AG10803 (cell line): ENCODE measurements around the gene AVPR2.

Experiments used
- DNase-seq: peaks from one replicate; pipeline ENCODE4 v3.0.0; 2010; ENCODE audit warnings: low read depth
- H3K4me3 ChIP-seq: 2 replicates; pipeline ENCODE4 v1.5.1; 2011; ENCODE audit warnings: mild to moderate bottlenecking, low read length, control low read depth
- CTCF ChIP-seq: conservative IDR thresholded peaks from 2 replicates; pipeline ENCODE4 v1.5.1; 2011; ENCODE audit warnings: mild to moderate bottlenecking, low read length, control low read depth, inconsistent platforms

The AVPR2 gene

GRCh38 chrX:153922932-153923857 lies 18.7 kb downstream of the AVPR2 start:
- peak; percentile 61 for TF ChIP-seq CTCF
- no peak overlapping the region for H3K4me3 ChIP-seq
- DNase-seq, result peak; percentile 46

- H3K4me3 ChIP-seq, result no peak overlapping the region
- no peak; the same call in none of the 2 replicates for TF ChIP-seq CTCF
- DNase-seq, result peak; percentile 49
Measured at GRCh38 chrX:153924149-153924861, 19.8 kb downstream of the AVPR2 start.

GRCh38 chrX:153925387-153925738 lies 20.9 kb downstream of the AVPR2 start:
- no peak for DNase-seq
- no peak overlapping the region for H3K4me3 ChIP-seq
- TF ChIP-seq CTCF, result no peak

GRCh38 chrX:153925739-153926551 lies 21.5 kb downstream of the AVPR2 start, which contains the start of gene ARHGAP4:
TSS of gene ARHGAP4 (minus strand) at chrX:153926264. CDS start at chrX:153926202, 62 bp downstream.
- H3K4me3 ChIP-seq, result peak within 1 kb of the TSS; percentile 70
- DNase-seq, result no peak
- no peak for TF ChIP-seq CTCF

DNA sequence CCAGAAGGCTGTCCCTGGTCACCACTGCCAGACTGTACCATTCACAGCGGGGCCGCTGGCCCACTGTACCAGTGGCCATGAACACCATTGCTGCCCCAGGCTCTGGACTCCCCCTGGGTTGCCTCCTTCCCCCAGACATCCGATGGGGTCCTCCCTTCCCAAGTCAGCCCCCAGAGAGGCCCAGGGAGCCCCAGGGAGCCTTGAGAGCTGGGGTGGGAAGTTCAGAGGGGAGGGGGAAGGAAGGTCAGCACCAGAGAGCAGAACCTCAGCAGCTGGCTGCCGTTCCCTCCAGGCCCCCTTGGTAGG lies 22.0 kb downstream of the AVPR2 start:
- no peak overlapping the region; the same call in 1 of the 2 replicates for H3K4me3 ChIP-seq
- DNase-seq, result no peak
- TF ChIP-seq CTCF, result no peak

DNA sequence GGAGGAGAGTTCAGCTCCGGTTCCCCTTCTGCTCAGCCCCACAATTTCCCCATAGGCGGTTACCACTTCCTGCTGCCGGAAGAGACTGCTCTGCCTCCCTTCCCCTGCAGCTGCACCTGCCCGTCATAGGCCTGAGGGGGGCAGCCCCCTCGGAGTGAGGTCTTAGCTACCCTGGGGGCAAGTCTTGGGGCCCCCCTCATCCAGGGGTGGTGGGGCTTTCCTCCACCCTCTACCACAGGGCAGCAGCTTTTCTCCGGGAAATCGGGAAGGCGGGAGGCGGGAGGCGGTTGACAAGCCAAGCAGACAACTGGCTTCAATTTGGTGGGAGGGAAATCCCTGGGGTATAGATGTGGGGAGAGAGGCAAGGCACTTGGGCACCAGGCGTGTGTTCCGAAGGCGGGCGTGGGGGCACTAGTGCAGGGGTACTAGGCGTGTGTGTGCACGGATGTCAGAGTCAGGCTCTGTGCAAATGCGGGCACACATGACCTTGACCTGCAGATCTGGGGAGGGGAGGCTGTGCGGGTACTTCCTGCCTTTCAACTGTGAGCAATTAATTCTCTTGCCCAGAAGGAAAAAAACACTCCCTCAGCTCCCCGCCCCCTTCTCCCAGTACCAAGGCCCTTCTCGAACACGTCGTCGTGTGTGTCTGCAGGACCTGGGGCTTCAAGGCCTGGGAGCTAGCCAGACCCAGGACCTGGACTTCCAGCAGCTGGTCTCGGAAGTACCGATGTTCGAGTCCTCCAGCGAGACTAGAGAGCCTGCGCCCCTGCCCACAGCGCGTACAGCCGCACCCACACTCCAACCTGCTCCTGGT lies 22.6 kb downstream of the AVPR2 start:
- H3K4me3 ChIP-seq, result peak overlapping the region; percentile 70
- no peak for TF ChIP-seq CTCF
- peak; percentile 30 for DNase-seq
